PC-3 (cell line): ENCODE measurements around the gene KLK1.

Experiments
- CTCF ChIP-seq: fragments of 300-600 bp; sonication (generic); conservative IDR thresholded peaks from 2 replicates; pipeline ENCODE4 v1.5.1; 2017; ENCODE audit warnings: antibody characterized with exemption, low read depth, mild to moderate bottlenecking, low read length
- EZH2 ChIP-seq: fragments of 300-600 bp; sonication (generic); IDR thresholded peaks from one replicate; pipeline ENCODE4 v1.6.1; 2017; ENCODE audit warnings: antibody characterized with exemption, mild to moderate bottlenecking, low read length; ENCODE audit not compliant: unreplicated experiment

DNA sequence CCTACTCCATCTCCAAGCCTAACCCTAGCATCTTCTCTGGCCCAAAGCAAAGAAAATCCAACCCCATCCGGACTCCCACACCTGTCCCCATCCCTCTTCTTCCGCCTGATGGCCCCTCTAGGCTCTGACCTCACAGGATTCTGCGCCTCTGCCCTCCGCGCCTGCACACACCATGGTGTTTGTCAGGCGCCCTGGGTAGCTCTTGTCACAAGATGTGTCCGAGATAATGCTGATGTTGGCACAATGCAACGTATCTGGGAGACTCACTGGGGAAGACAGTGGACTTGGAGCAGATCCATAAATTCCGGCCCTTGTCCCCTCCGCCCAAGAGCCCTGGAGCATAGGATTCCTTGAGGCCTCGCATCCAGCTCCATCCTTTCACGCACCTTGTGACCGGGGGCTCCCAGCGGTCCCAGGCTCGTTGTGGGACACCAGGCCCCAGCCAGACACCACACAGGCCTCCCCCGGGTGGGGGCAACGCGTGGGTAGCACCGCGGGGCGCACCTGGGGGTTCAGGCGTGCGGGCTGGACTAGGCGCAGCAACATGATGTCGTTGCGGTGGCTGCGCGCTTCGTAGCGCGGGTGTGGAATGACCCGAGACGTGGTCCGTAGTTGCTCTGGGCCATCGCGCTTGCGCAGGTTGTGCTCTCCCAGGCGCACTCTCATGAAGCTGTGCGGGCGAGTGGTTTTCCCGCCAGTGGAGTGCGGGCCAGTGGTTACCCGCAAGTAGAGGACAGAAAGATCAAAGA, 3.1 kb upstream of the KLK1 start:
- TF ChIP-seq CTCF (no peak), EZH2 (no peak)
